ENCODE results near the gene NFKBIB.

NFKBIB gene

GRCh38 chr19:38904581-38905539, 5.1 kb downstream of the NFKBIB start:
- DNase-seq (ENCODE audit: low spot score) (no peak), FAIRE-seq (no peak)

GRCh38 chr19:38905620-38906019, 5.9 kb downstream of the NFKBIB start:
- no peak for FAIRE-seq

GRCh38 chr19:38907227-38907626, 7.5 kb downstream of the NFKBIB start:
- no peak for DNase-seq (ENCODE audit: low spot score)
- no peak for FAIRE-seq

More at GRCh38 chr19:38905620-38906019, 5.9 kb downstream of the NFKBIB start:
- no peak for DNase-seq (ENCODE audit: low spot score)

GRCh38 chr19:38907670-38908069, 7.9 kb downstream of the NFKBIB start:
- FAIRE-seq: no peak
- no peak for DNase-seq (ENCODE audit: low spot score)

GRCh38 chr19:38908911-38909310, 9.1 kb downstream of the NFKBIB start:
- DNase-seq (ENCODE audit: low spot score): no peak
- FAIRE-seq: no peak

GRCh38 chr19:38910488-38910887, 10.7 kb downstream of the NFKBIB start:
- peak; percentile 52 for FAIRE-seq

GRCh38 chr19:38911388-38912001, 11.7 kb downstream of the NFKBIB start:
- FAIRE-seq (no peak), DNase-seq (ENCODE audit: low spot score) (no peak)

More at GRCh38 chr19:38910488-38910887, 10.7 kb downstream of the NFKBIB start:
- DNase-seq (ENCODE audit: low spot score): no peak

GRCh38 chr19:38912600-38913514, 13.1 kb downstream of the NFKBIB start:
- no peak for FAIRE-seq
- no peak for DNase-seq (ENCODE audit: low spot score)

- no peak for FAIRE-seq
- no peak for DNase-seq (ENCODE audit: low spot score)
Observed at GRCh38 chr19:38913958-38914357, 14.2 kb downstream of the NFKBIB start.

- no peak for FAIRE-seq
Observed at GRCh38 chr19:38915329-38916321, 15.9 kb downstream of the NFKBIB start.

GRCh38 chr19:38917516-38917915, 17.7 kb downstream of the NFKBIB start:
- DNase-seq (ENCODE audit: low spot score) (no peak), FAIRE-seq (no peak)

More at GRCh38 chr19:38915329-38916321, 15.9 kb downstream of the NFKBIB start:
- no peak for DNase-seq (ENCODE audit: low spot score)

- DNase-seq (ENCODE audit: low spot score): no peak
- FAIRE-seq: no peak
Observed at GRCh38 chr19:38917921-38918491, 18.2 kb downstream of the NFKBIB start.

- DNase-seq (ENCODE audit: low spot score) (no peak), FAIRE-seq (no peak)
Observed at GRCh38 chr19:38918526-38918925, 18.8 kb downstream of the NFKBIB start.

GRCh38 chr19:38919837-38920601, 20.2 kb downstream of the NFKBIB start:
- no peak for FAIRE-seq
- DNase-seq (ENCODE audit: low spot score): no peak

- FAIRE-seq: peak; percentile 83
- DNase-seq (ENCODE audit: low spot score): no peak
Observed at GRCh38 chr19:38920602-38921419, 21.0 kb downstream of the NFKBIB start.

- DNase-seq (ENCODE audit: low spot score) (no peak), FAIRE-seq (no peak)
Observed at GRCh38 chr19:38921420-38922274, 21.9 kb downstream of the NFKBIB start.

- no peak for DNase-seq (ENCODE audit: low spot score)
- no peak for FAIRE-seq
Observed at GRCh38 chr19:38922482-38922881, 22.7 kb downstream of the NFKBIB start.
